NT2/D1 (cell line): ENCODE results near the gene LTF.

Source experiments
- DNase-seq: peaks from one replicate; pipeline ENCODE4 v3.0.0-alpha.2; 2011; ENCODE audit warnings: low read depth, low spot score
- H3K27me3 ChIP-seq: 2 replicates; pipeline ENCODE4 v1.6.0; 2011; ENCODE audit warnings: mild to moderate bottlenecking; ENCODE audit not compliant: insufficient read length, insufficient read depth
- H3K36me3 ChIP-seq: 2 replicates; pipeline ENCODE4 v1.6.1; 2011; ENCODE audit warnings: mild to moderate bottlenecking, low read length, mixed read lengths; ENCODE audit not compliant: insufficient read depth, insufficient read length
- H3K4me1 ChIP-seq: 2 replicates; pipeline ENCODE4 v1.5.1; 2011; ENCODE audit not compliant: insufficient read depth, insufficient read length
- H3K4me3 ChIP-seq: 2 replicates; pipeline ENCODE4 v1.5.1; 2011; ENCODE audit warnings: low read depth; ENCODE audit not compliant: insufficient read length
- H3K9ac ChIP-seq: 2 replicates; pipeline ENCODE4 v1.6.0; 2011; ENCODE audit warnings: low read depth; ENCODE audit not compliant: insufficient read length
- H3K9me3 ChIP-seq: 2 replicates; pipeline ENCODE4 v1.5.1; 2011; ENCODE audit warnings: mild to moderate bottlenecking, low read length; ENCODE audit not compliant: insufficient read depth
- SUZ12 ChIP-seq: IDR thresholded peaks from 2 replicates; pipeline ENCODE4 v1.6.1; 2011; ENCODE audit not compliant: insufficient read length, insufficient read depth; ENCODE audit errors: extremely low read depth
- YY1 ChIP-seq: IDR thresholded peaks from 2 replicates; pipeline ENCODE4 v1.6.1; 2011; ENCODE audit not compliant: insufficient read length, insufficient read depth
- ZNF274 ChIP-seq: IDR thresholded peaks from 2 replicates; pipeline ENCODE4 v1.6.1; 2011; ENCODE audit warnings: mild to moderate bottlenecking, low read depth, low read length

LTF gene

DNA sequence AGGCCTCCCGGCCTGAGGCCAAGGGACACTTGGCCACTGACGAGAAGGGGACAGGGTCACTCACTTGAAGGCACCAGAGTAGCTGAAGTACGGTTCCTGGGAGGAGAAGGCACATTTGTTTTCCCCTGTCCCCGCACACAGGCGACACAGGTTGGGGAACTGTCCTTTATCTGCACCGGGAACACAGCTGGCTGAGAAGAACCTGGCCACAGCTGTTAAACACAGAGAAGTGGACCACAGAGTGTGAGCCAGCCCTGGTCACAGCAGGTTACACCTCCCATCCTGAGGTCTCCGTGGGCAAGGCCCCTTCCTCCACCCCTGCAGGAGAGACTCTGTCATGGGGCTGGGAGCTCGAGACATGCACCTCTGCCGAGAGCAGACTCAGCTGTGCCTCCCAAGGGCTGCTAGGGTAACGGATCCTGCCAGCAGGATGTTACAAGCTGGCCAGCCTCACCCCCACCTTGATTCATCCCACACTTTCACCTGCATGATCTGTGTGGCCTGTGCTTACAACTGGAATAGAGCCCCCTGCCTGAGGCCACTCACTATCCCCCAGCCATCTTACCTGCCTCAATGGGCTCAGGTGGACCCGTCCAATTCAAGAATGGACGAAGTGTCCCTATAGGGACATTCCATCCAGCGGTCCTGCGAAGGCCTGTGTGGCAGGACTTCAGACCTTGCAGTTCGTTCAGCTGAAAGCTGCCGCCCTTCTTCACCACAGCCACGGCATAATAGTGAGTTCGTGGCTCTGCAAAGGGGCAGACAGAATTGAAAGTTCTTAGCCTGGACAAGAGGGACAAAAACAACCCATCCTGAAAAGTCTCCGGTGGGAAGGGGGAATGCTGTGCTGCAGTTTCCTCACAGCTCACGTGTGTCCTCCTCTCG is 9.2 kb downstream of the LTF start:
- TF ChIP-seq SUZ12 (no peak), ZNF274 (no peak), YY1 (no peak)
- Histone ChIP-seq H3K27me3 (no peaks in the 10 kb centered on the region), H3K4me3 (no peak overlapping the region), H3K9me3 (no peaks in the 10 kb centered on the region), H3K4me1 (peaks cover 2% of the 10 kb centered on the region), H3K9ac (no peak overlapping the region), H3K36me3 (no peaks in the 10 kb centered on the region)
- DNase-seq: no peak

DNA sequence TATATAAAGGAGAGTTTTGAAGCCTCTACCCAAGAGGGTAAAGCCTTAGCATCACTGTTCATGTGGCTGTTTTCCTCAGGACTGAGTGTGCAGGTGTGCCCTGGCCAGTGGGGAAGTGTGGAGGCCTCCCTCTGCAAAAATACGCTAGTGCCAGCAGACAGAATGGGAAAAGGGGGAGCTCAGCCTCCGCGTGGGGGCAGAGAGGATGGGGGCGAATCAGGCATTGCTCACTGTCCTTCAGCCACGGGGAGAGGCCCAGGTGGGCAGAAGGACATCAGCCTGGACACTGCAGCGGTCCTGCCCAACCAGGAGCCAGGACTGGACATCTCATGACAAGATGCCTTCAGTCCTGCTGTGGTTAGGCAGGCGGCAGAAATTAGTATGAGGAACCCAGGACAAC is 10.1 kb downstream of the LTF start:
- Histone ChIP-seq H3K36me3 (no peaks in the 10 kb centered on the region), H3K4me3 (no peak overlapping the region), H3K9me3 (no peaks in the 10 kb centered on the region), H3K4me1 (peaks cover 2% of the 10 kb centered on the region), H3K9ac (no peak overlapping the region), H3K27me3 (no peaks in the 10 kb centered on the region)
- no peak for DNase-seq
- TF ChIP-seq YY1 (no peak), ZNF274 (no peak), SUZ12 (no peak)

GRCh38 chr3:46454209-46454595 is 10.5 kb downstream of the LTF start:
- H3K9me3 ChIP-seq: no peaks in the 10 kb centered on the region
- TF ChIP-seq SUZ12: no peak
- TF ChIP-seq ZNF274: no peak
- TF ChIP-seq YY1: no peak
- no peak for DNase-seq
- H3K27me3 ChIP-seq: no peaks in the 10 kb centered on the region
- no peaks in the 10 kb centered on the region for H3K36me3 ChIP-seq
- no peak overlapping the region for H3K9ac ChIP-seq
- H3K4me3 ChIP-seq: no peak overlapping the region
- peaks cover 2% of the 10 kb centered on the region for H3K4me1 ChIP-seq

DNA sequence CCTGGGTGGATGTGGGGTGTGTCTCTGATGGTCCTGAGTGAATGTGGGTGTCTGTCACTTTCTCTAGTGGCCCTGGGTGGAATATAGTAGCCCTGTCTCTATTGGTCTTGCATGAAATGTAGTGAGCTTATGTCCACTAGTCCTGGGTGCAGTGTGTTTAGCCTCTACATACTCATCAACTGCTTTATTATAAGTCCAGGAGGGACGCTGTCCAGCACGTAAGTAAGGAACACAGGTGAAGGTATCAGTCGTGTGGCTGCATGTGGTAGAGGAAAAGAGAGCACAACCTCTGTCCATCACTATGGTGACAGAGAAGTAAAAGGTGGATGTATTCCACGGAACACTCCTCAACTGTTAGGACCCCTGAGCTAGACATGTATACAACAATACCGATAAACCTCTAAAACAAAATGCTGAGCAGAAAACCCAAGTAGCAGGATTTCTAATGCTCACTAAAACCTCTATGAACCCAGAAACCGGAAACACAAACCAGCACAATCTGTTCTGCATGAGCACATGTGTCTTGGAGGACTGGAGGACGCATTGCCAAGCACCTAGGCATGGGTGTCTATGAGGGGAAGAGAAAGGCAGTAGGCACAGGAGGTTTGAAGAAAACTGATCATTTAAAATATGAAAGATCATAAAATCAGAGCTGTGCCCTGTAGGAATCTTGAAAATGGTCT is 11.0 kb downstream of the LTF start:
- peaks cover 2% of the 10 kb centered on the region for H3K4me1 ChIP-seq
- H3K9ac ChIP-seq: no peak overlapping the region
- no peaks in the 10 kb centered on the region for H3K9me3 ChIP-seq
- no peak for DNase-seq
- no peak for TF ChIP-seq ZNF274
- TF ChIP-seq YY1: no peak
- no peak for TF ChIP-seq SUZ12
- no peaks in the 10 kb centered on the region for H3K36me3 ChIP-seq
- H3K27me3 ChIP-seq: no peaks in the 10 kb centered on the region
- H3K4me3 ChIP-seq: no peak overlapping the region

DNA sequence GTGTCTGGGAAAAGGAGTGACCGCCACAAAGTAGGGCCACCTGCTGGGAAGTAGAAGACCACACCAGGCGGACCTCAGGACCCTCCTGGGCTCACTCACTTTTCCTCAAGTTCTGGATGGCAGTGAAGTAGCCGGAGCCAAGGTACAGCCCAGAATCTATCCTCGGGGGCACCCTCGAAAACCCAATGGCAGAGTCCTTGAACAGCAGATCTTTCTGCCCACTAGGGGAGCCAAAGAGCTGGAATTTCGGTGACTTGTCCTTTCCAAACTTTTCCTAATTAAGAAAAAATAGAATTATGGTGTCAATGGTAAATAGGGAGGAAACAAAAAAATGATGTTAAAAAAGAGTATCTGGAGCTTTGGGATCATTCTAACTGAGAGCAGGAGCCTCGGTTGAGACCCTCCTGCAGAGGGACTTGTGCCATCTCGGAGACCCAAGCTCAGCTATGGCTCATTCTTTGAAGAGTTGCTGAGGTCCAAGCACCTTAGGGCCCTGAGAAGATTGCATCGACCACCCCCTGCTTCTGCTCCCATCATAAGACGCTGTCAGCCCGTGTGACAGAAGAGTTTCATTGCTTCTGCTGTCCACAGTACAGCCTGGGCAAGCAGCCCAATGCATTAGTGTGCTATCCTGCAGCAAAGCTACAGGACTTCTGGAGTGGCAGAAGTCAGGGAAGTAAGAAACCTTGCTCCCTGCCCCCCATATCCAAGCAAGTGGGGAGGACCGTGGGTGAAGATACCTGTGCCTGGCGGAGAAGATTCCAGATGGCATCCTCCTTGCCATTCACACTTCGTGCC is 14.8 kb downstream of the LTF start:
- Histone ChIP-seq H3K9me3 (no peaks in the 10 kb centered on the region), H3K36me3 (no peaks in the 10 kb centered on the region), H3K4me3 (no peak overlapping the region), H3K9ac (no peak overlapping the region), H3K27me3 (no peaks in the 10 kb centered on the region), H3K4me1 (no peaks in the 10 kb centered on the region)
- peak; percentile 23 for DNase-seq
- TF ChIP-seq ZNF274 (no peak), YY1 (no peak)

GRCh38 chr3:46448721-46449120 is 16.0 kb downstream of the LTF start:
- H3K9me3 ChIP-seq: peaks cover 8% of the 10 kb centered on the region; the same call in 1 of the 2 replicates
- no peak for DNase-seq
- H3K4me3 ChIP-seq: no peak overlapping the region
- no peak overlapping the region for H3K9ac ChIP-seq
- H3K36me3 ChIP-seq: no peaks in the 10 kb centered on the region
- TF ChIP-seq ZNF274 (no peak), YY1 (no peak), SUZ12 (no peak)
- no peaks in the 10 kb centered on the region for H3K27me3 ChIP-seq
- H3K4me1 ChIP-seq: no peaks in the 10 kb centered on the region
